ENCODE results near the gene SLIT3.

SLIT3 gene

GRCh38 chr5:168807287-168807686 lies 493.7 kb downstream of the SLIT3 start:
- FAIRE-seq (no peak), DNase-seq (ENCODE audit: insufficient read length, low spot score) (no peak)
- TF ChIP-seq CTCF (IDR thresholded peaks at IDR 0.05; ENCODE audit: insufficient read depth, missing control alignments): no peak

GRCh38 chr5:168803541-168803940 lies 497.4 kb downstream of the SLIT3 start:
- TF ChIP-seq CTCF (IDR thresholded peaks at IDR 0.05; ENCODE audit: insufficient read depth, missing control alignments): no peak
- FAIRE-seq: no peak

GRCh38 chr5:168802337-168802736 lies 498.6 kb downstream of the SLIT3 start:
- no peak for TF ChIP-seq CTCF (IDR thresholded peaks at IDR 0.05; ENCODE audit: insufficient read depth, missing control alignments)
- no peak for DNase-seq (ENCODE audit: insufficient read length, low spot score)
- FAIRE-seq: no peak

More at GRCh38 chr5:168803541-168803940, 497.4 kb downstream of the SLIT3 start:
- DNase-seq (ENCODE audit: insufficient read length, low spot score): no peak

GRCh38 chr5:168801567-168801966 lies 499.4 kb downstream of the SLIT3 start:
- FAIRE-seq: no peak
- no peak for TF ChIP-seq CTCF (IDR thresholded peaks at IDR 0.05; ENCODE audit: insufficient read depth, missing control alignments)
- no peak for DNase-seq (ENCODE audit: insufficient read length, low spot score)

- TF ChIP-seq CTCF (IDR thresholded peaks at IDR 0.05; ENCODE audit: insufficient read depth, missing control alignments): no peak
- FAIRE-seq: no peak
- DNase-seq (ENCODE audit: insufficient read length, low spot score): no peak
These were observed 500.2 kb downstream of the SLIT3 start for GRCh38 chr5:168800701-168801100.

GRCh38 chr5:168798065-168799023 lies 502.6 kb downstream of the SLIT3 start:
- TF ChIP-seq CTCF (IDR thresholded peaks at IDR 0.05; ENCODE audit: insufficient read depth, missing control alignments): no peak
- FAIRE-seq (no peak), DNase-seq (ENCODE audit: insufficient read length, low spot score) (no peak)

Measured in D721Med (cell line).